ENCODE results near the gene RAB1B.

The RAB1B gene

GRCh38 chr11:66240781-66241136 lies 27.7 kb upstream of the RAB1B start:
- Histone ChIP-seq H4K20me1 (ENCODE audit: control insufficient read depth, insufficient read depth, low read depth, low read length) (no peaks in the 10 kb centered on the region), H3K27ac (ENCODE audit: low read depth, low read length) (no peak overlapping the region), H3K79me2 (ENCODE audit: control insufficient read depth, low read length) (no peaks in the 10 kb centered on the region), H3K4me2 (ENCODE audit: low read length) (no peak overlapping the region), H3K4me1 (ENCODE audit: control insufficient read depth, low read length) (no peaks in the 10 kb centered on the region), H3K9me3 (ENCODE audit: control insufficient read depth, insufficient read depth, low read length) (no peaks in the 10 kb centered on the region), H3K36me3 (ENCODE audit: control insufficient read depth, low read length) (peaks cover 34% of the 10 kb centered on the region), H3K9me2 (replicated peaks; ENCODE audit: control insufficient read depth, low read length) (no peaks in the 10 kb centered on the region), H3F3A (ENCODE audit: control insufficient read depth, insufficient read depth) (no peaks in the 10 kb centered on the region), H3K4me3 (ENCODE audit: low read length) (no peak overlapping the region), H3K27me3 (ENCODE audit: control insufficient read depth, low read length) (no peaks in the 10 kb centered on the region)
- TF ChIP-seq EZH2phosphoT487 (IDR thresholded peaks at IDR 0.05; ENCODE audit: borderline replicate concordance, low read length), result no peak
- TF ChIP-seq, protein P1, sequence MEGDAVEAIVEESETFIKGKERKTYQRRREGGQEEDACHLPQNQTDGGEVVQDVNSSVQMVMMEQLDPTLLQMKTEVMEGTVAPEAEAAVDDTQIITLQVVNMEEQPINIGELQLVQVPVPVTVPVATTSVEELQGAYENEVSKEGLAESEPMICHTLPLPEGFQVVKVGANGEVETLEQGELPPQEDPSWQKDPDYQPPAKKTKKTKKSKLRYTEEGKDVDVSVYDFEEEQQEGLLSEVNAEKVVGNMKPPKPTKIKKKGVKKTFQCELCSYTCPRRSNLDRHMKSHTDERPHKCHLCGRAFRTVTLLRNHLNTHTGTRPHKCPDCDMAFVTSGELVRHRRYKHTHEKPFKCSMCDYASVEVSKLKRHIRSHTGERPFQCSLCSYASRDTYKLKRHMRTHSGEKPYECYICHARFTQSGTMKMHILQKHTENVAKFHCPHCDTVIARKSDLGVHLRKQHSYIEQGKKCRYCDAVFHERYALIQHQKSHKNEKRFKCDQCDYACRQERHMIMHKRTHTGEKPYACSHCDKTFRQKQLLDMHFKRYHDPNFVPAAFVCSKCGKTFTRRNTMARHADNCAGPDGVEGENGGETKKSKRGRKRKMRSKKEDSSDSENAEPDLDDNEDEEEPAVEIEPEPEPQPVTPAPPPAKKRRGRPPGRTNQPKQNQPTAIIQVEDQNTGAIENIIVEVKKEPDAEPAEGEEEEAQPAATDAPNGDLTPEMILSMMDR (IDR thresholded peaks at IDR 0.05; ENCODE audit: low read depth, low read length, poor library complexity, severe bottlenecking), result no peak

- Histone ChIP-seq H3K27ac (ENCODE audit: low read depth, low read length) (no peak overlapping the region), H3F3A (ENCODE audit: control insufficient read depth, insufficient read depth) (no peaks in the 10 kb centered on the region)
Measured at GRCh38 chr11:66242095-66242765, 26.2 kb upstream of the RAB1B start.

DNA sequence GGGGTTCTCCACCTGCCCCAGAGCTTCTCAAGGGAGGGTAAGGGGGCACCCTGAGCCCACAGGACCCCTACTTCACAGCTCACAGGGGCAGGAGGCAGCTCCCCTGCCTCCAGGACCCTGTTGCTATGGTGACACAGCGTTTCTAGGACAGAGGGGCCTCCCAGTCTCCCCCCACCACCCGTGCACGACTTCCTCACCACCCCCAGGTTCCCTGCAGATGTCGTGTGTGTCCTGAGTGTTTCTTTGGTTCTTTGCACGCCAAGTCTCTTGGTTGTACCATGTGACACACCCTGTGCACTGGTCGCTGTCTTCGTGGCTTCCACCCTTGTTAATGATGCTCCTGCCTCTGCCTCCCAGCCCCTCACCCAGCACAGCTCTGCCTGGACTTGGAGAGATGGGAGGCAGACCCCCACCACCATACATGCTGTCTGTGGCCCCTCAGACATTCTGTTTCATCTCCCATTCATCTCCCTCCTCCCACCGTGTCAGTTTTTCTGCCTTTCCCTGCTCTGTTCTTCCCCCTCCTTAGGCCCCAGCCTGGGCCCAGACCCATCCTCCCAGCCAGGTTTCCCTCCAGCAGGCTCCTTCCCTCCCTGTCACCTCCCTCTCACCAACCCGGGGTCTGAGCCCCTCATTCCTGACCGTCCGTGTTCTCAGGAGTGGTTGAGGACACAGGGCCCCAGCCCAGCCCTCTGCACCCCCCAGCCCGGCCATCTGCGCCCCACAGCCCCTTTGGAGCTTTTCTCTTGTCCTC lies 24.5 kb upstream of the RAB1B start:
- H3K27me3 ChIP-seq (ENCODE audit: control insufficient read depth, low read length), result no peaks in the 10 kb centered on the region
- no peaks in the 10 kb centered on the region for H3K79me2 ChIP-seq (ENCODE audit: control insufficient read depth, low read length)
- H3K36me3 ChIP-seq (ENCODE audit: control insufficient read depth, low read length), result peaks cover 24% of the 10 kb centered on the region
- no peaks in the 10 kb centered on the region for H3K9me3 ChIP-seq (ENCODE audit: control insufficient read depth, insufficient read depth, low read length)
- H4K20me1 ChIP-seq (ENCODE audit: control insufficient read depth, insufficient read depth, low read depth, low read length), result no peaks in the 10 kb centered on the region
- H3K27ac ChIP-seq (ENCODE audit: low read depth, low read length), result no peak overlapping the region
- H3K4me2 ChIP-seq (ENCODE audit: low read length), result no peak overlapping the region
- no peak for TF ChIP-seq EZH2phosphoT487 (IDR thresholded peaks at IDR 0.05; ENCODE audit: borderline replicate concordance, low read length)
- TF ChIP-seq, protein P1 (IDR thresholded peaks at IDR 0.05; ENCODE audit: low read depth, low read length, poor library complexity, severe bottlenecking), result no peak
- H3F3A ChIP-seq (ENCODE audit: control insufficient read depth, insufficient read depth), result no peaks in the 10 kb centered on the region; the same call in 1 of the 2 replicates
- no peak overlapping the region for H3K4me3 ChIP-seq (ENCODE audit: low read length)
- no peaks in the 10 kb centered on the region for H3K4me1 ChIP-seq (ENCODE audit: control insufficient read depth, low read length)
- no peaks in the 10 kb centered on the region for H3K9me2 ChIP-seq (replicated peaks; ENCODE audit: control insufficient read depth, low read length)

More at GRCh38 chr11:66242095-66242765, 26.2 kb upstream of the RAB1B start:
- no peak overlapping the region for H3K4me3 ChIP-seq (ENCODE audit: low read length)
- no peaks in the 10 kb centered on the region for H4K20me1 ChIP-seq (ENCODE audit: control insufficient read depth, insufficient read depth, low read depth, low read length)
- H3K4me1 ChIP-seq (ENCODE audit: control insufficient read depth, low read length), result no peaks in the 10 kb centered on the region
- no peak overlapping the region for H3K4me2 ChIP-seq (ENCODE audit: low read length)
- peaks cover 28% of the 10 kb centered on the region for H3K36me3 ChIP-seq (ENCODE audit: control insufficient read depth, low read length)
- TF ChIP-seq EZH2phosphoT487 (IDR thresholded peaks at IDR 0.05; ENCODE audit: borderline replicate concordance, low read length), result no peak
- TF ChIP-seq, protein P1 (IDR thresholded peaks at IDR 0.05; ENCODE audit: low read depth, low read length, poor library complexity, severe bottlenecking), result no peak
- no peaks in the 10 kb centered on the region for H3K79me2 ChIP-seq (ENCODE audit: control insufficient read depth, low read length)
- no peaks in the 10 kb centered on the region for H3K9me2 ChIP-seq (replicated peaks; ENCODE audit: control insufficient read depth, low read length)
- no peaks in the 10 kb centered on the region for H3K27me3 ChIP-seq (ENCODE audit: control insufficient read depth, low read length)
- no peaks in the 10 kb centered on the region for H3K9me3 ChIP-seq (ENCODE audit: control insufficient read depth, insufficient read depth, low read length)

Measured in DOHH2 (cell line).